CD14-positive monocyte (primary cell): Measurements from ENCODE around the gene PTTG1. TPM values are rescaled to one million over a fixed set of nuclear protein-coding genes. Genes with fewer than 3 reads are reported as not detected.

Source experiments
- DNase-seq, 3 donors: peaks; one replicate each; pipeline ENCODE4 v3.0.0-alpha.2; 2011 to 2022
- H2AFZ ChIP-seq: 2 replicates; pipeline ENCODE4 v1.6.0; 2012; ENCODE audit warnings: mild to moderate bottlenecking, low read depth, low read length, inconsistent platforms; ENCODE audit not compliant: insufficient read depth, poor library complexity, severe bottlenecking
- H3K27ac ChIP-seq, 2 donors: 1 replicate in 1 of 2; 2 replicates in 1 of 2; pipeline ENCODE4 v1.5.1; 2012 to 2013; ENCODE audit warnings: low read length in 2 of 2, control low read depth in 1 of 2, inconsistent platforms in 1 of 2, low read depth in 1 of 2, mild to moderate bottlenecking in 1 of 2
- H3K27me3 ChIP-seq, 2 donors: one replicate each; pipeline versions ENCODE4 v1.6.0 to v1.6.1; 2011 to 2013; ENCODE audit warnings: low read length in 2 of 2; ENCODE audit not compliant: control insufficient read depth in 2 of 2, insufficient read depth in 2 of 2
- H3K36me3 ChIP-seq, 2 donors: replicated peaks in 1 of 2; 1 replicate in 1 of 2; 2 replicates in 1 of 2; pipeline versions ENCODE4 v1.5.1 to v1.6.1; 2012 to 2013; ENCODE audit warnings: low read length in 2 of 2, control low read depth in 1 of 2, inconsistent platforms in 1 of 2, mild to moderate bottlenecking in 1 of 2; ENCODE audit not compliant: insufficient read depth in 2 of 2, control insufficient read depth in 1 of 2
- H3K4me1 ChIP-seq, 2 donors: 1 replicate in 1 of 2; 2 replicates in 1 of 2; pipeline versions ENCODE4 v1.5.1 to v1.6.1; 2012 to 2013; ENCODE audit warnings: low read length in 2 of 2, control low read depth in 1 of 2, inconsistent platforms in 1 of 2, mild to moderate bottlenecking in 1 of 2, moderate library complexity in 1 of 2; ENCODE audit not compliant: insufficient read depth in 2 of 2, control insufficient read depth in 1 of 2
- H3K4me2 ChIP-seq: replicated peaks from 2 replicates; pipeline ENCODE3; 2012; ENCODE audit warnings: low read length, moderate library complexity, mild to moderate bottlenecking; ENCODE audit not compliant: poor library complexity, severe bottlenecking; ENCODE audit errors: extremely low read depth
- H3K4me3 ChIP-seq, 3 experiments: fragments of 200-600 bp in 1 of 3; sonication (generic) in 1 of 3; replicated peaks in 1 of 3; 1 replicate in 2 of 3; 2 replicates in 1 of 3; pipeline ENCODE4 v1.5.1; 2011 to 2013; ENCODE audit warnings: low read length in 3 of 3, mild to moderate bottlenecking in 3 of 3, control low read depth in 2 of 3, low read depth in 2 of 3, inconsistent platforms in 1 of 3, moderate library complexity in 1 of 3
- H3K79me2 ChIP-seq: 2 replicates; pipeline ENCODE4 v1.6.0; 2012; ENCODE audit warnings: mild to moderate bottlenecking, control low read depth, inconsistent platforms, low read length, moderate library complexity; ENCODE audit not compliant: insufficient read depth
- H3K9ac ChIP-seq: 2 replicates; pipeline ENCODE4 v1.6.0; 2017; ENCODE audit warnings: low read length, mild to moderate bottlenecking; ENCODE audit not compliant: insufficient read depth, poor library complexity, severe bottlenecking
- H3K9me3 ChIP-seq, 2 donors: replicated peaks in 1 of 2; 1 replicate in 1 of 2; 2 replicates in 1 of 2; pipeline versions ENCODE4 v1.5.1 to v1.6.1; 2012 to 2013; ENCODE audit warnings: low read length in 2 of 2, control low read depth in 1 of 2; ENCODE audit not compliant: control insufficient read depth in 1 of 2, insufficient read depth in 1 of 2
- H4K20me1 ChIP-seq: 2 replicates; pipeline ENCODE4 v1.6.0; 2012; ENCODE audit warnings: mild to moderate bottlenecking, low read length, control low read depth, moderate library complexity; ENCODE audit not compliant: insufficient read depth
- H3K27ac Mint-ChIP-seq, 7 donors: one replicate each; pipeline ENCODE4 v1.8.0; 2020; ENCODE audit warnings: mild to moderate bottlenecking in 7 of 7, mixed read lengths in 7 of 7, moderate library complexity in 6 of 7, inconsistent platforms in 2 of 7
- H3K27me3 Mint-ChIP-seq, 3 donors: one replicate each; pipeline ENCODE4 v1.8.0; 2021 to 2022; ENCODE audit warnings: low read depth in 3 of 3, mild to moderate bottlenecking in 3 of 3, mixed read lengths in 3 of 3, moderate library complexity in 3 of 3, inconsistent platforms in 1 of 3
- H3K36me3 Mint-ChIP-seq, 2 donors: one replicate each; pipeline ENCODE4 v1.8.0; 2020; ENCODE audit warnings: mixed read lengths in 2 of 2, inconsistent platforms in 1 of 2, mild to moderate bottlenecking in 1 of 2
- H3K4me1 Mint-ChIP-seq: one replicate; pipeline ENCODE4 v1.8.0; 2020; ENCODE audit warnings: mild to moderate bottlenecking, mixed read lengths
- H3K4me3 Mint-ChIP-seq, 2 donors: one replicate each; pipeline ENCODE4 v1.8.0; 2020; ENCODE audit warnings: mild to moderate bottlenecking in 2 of 2, mixed read lengths in 2 of 2, moderate library complexity in 1 of 2
- H3K9me3 Mint-ChIP-seq, 7 donors: one replicate each; pipeline ENCODE4 v1.8.0; 2020 to 2022; ENCODE audit warnings: mixed read lengths in 7 of 7, mild to moderate bottlenecking in 6 of 7, moderate library complexity in 6 of 7, inconsistent platforms in 2 of 7
- WGBS: methylation state at CpG from one replicate; pipeline ENCODE4 v1.1.5; 2013; ENCODE audit warnings: missing lambda C conversion rate; ENCODE audit not compliant: insufficient coverage; 5-methylcytosine and 5-hydroxymethylcytosine counted together
- intact Hi-C, 2 donors: fragments of 100-400 bp; cut with micrococcal nuclease; formaldehyde crosslinking; loops; one replicate each; pipeline versions ENCODE4 v1.15.0 to v1.15.1; 2023
- polyA plus RNA-seq, 3 donors: library from polyadenylated mRNA; depleted of rRNA in 1 of 3; unstranded in 2 of 3; stranded (reverse) in 1 of 3; fragments of 300-500 nt in 2 of 3; fragments of >200 nt in 1 of 3; fragmentation: Illumina TruSeq in 2 of 3; gene quantifications; 1 replicate in 2 of 3; 2 replicates in 1 of 3; pipeline ENCODE4 v1.2.3, GENCODE V29; 2012 to 2021
- TF ChIP-seq, protein P1 (sequence below): fragments of 200-600 bp; IDR thresholded peaks from one replicate; pipeline ENCODE4 v1.8.0; 2022; ENCODE audit warnings: antibody characterized with exemption, mild to moderate bottlenecking

The PTTG1 gene
- polyA plus RNA-seq, 3 donors: 2.5 to 3.6 (median 3.3) TPM

DNA sequence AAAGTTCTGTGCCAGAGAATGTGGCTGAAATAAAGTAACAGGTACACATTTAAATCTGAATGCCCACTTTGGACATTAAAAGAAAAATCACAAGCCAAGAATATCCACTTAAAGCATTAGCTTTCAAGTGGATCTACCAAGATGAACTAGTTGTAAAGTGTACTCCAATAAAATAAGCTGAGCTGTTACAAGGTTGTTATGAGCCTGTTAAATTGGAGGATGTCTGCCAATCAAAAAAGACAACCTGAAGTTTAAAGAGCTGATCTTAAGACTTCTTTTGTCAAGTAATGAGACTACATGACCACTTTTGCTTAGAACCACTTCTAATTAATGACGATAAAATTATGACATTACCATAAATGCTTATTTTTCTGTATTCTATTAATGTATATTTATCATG, 24.2 kb upstream of the PTTG1 start:
- Histone ChIP-seq H3K9ac (no peak overlapping the region), H3K27ac (no peak overlapping the region), H2AFZ (no peak overlapping the region), H4K20me1 (no peaks in the 10 kb centered on the region), H3K4me2 (no peak overlapping the region), H3K9me3 (no peaks in the 10 kb centered on the region), H3K36me3 (peaks cover 10 to 14% of the 10 kb centered on the region in 2 donors), H3K27me3 (no peaks in the 10 kb centered on the region), H3K4me1 (peaks cover 10 to 14% of the 10 kb centered on the region in 2 donors), H3K79me2 (peaks cover 12% of the 10 kb centered on the region), H3K4me3 (no peak overlapping the region)
- no peaks in the 10 kb centered on the region for H3K9me3 Mint-ChIP-seq
- intact Hi-C loops: no loop called here
- no peak for DNase-seq
- H3K4me3 Mint-ChIP-seq: no peak overlapping the region
- peaks cover 0 to 2% (median 0%) of the 10 kb centered on the region in 3 donors for H3K27me3 Mint-ChIP-seq
- TF ChIP-seq, protein P1, sequence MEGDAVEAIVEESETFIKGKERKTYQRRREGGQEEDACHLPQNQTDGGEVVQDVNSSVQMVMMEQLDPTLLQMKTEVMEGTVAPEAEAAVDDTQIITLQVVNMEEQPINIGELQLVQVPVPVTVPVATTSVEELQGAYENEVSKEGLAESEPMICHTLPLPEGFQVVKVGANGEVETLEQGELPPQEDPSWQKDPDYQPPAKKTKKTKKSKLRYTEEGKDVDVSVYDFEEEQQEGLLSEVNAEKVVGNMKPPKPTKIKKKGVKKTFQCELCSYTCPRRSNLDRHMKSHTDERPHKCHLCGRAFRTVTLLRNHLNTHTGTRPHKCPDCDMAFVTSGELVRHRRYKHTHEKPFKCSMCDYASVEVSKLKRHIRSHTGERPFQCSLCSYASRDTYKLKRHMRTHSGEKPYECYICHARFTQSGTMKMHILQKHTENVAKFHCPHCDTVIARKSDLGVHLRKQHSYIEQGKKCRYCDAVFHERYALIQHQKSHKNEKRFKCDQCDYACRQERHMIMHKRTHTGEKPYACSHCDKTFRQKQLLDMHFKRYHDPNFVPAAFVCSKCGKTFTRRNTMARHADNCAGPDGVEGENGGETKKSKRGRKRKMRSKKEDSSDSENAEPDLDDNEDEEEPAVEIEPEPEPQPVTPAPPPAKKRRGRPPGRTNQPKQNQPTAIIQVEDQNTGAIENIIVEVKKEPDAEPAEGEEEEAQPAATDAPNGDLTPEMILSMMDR: no peak
- H3K4me1 Mint-ChIP-seq: peaks cover 14% of the 10 kb centered on the region
- no CpG with 5 or more reads among the region's 1 CpG for WGBS
- peaks cover 5 to 9% of the 10 kb centered on the region in 2 donors for H3K36me3 Mint-ChIP-seq
- H3K27ac Mint-ChIP-seq: no peak overlapping the region

GRCh38 chr5:160398806-160399205, 22.8 kb upstream of the PTTG1 start:
- no CpG with 5 or more reads among the region's 4 CpGs for WGBS

More at GRCh38 chr5:160398806-160399205, 22.8 kb upstream of the PTTG1 start:
- Histone ChIP-seq H3K27me3 (no peaks in the 10 kb centered on the region), H3K27ac (no peak overlapping the region), H3K4me3 (peak overlapping the region in 1 of 3 experiments; percentile 93), H3K4me1 (peaks cover 10 to 14% of the 10 kb centered on the region in 2 donors), H4K20me1 (no peaks in the 10 kb centered on the region), H3K9me3 (no peaks in the 10 kb centered on the region), H3K4me2 (no peak overlapping the region), H3K9ac (no peak overlapping the region), H3K79me2 (peaks cover 12% of the 10 kb centered on the region), H3K36me3 (peaks cover 21 to 27% of the 10 kb centered on the region in 2 donors), H2AFZ (no peak overlapping the region)
- peaks cover 14% of the 10 kb centered on the region for H3K4me1 Mint-ChIP-seq
- peak overlapping the region in 1 of 7 donors; percentile 75 for H3K27ac Mint-ChIP-seq
- DNase-seq: no peak
- H3K36me3 Mint-ChIP-seq: peaks cover 18 to 20% of the 10 kb centered on the region in 2 donors
- H3K9me3 Mint-ChIP-seq: no peaks in the 10 kb centered on the region
- peaks cover 0 to 2% (median 0%) of the 10 kb centered on the region in 3 donors for H3K27me3 Mint-ChIP-seq
- intact Hi-C loops: no loop called here
- no peak overlapping the region for H3K4me3 Mint-ChIP-seq
- TF ChIP-seq, protein P1: no peak
